AG20443 (cell line): Measurements from ENCODE around the gene CRNKL1.

ENCODE experiments used
- DNase-seq: peaks from one replicate; pipeline ENCODE4 v3.0.0; 2012; ENCODE audit warnings: low spot score, mixed read lengths

CRNKL1 gene

GRCh38 chr20:20063941-20064702 is 11.9 kb upstream of the CRNKL1 start:
- DNase-seq: no peak

DNA sequence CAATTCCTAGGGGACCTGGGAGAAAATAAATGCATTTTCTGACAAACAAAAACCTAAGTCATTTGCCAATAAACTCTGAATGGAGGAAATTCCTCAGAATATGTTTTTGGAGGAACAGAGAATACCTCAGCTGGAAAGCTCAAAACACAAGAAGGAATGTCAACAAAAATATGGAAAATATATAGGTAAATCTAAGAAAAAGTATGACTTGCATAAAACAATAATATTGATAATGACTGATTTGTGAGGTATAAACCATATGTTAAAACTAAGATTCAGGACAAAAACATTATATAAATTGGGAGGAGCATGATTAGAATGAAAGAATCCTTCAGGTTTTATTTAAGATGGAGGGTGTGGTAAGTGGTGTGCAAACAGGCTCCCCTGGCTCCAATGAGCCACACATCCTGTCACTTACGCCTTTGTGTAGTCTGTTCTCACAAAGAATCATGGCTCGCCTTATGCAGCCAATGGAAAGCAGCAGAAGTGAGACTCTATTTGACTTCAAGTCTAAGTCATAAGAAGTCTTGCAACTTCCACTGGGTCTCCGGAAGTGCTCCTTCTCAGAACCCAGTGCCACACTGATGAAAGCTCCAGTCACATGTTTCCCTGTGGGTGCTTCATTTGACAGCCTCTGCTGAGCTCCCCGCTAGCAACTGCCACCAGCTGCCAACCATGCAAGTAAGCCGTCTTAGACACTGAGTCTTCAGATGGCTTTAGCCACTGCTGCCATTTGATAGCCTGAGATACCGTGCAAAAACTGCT is 8.2 kb upstream of the CRNKL1 start:
- no peak for DNase-seq

- no peak for DNase-seq
Observed at GRCh38 chr20:20051767-20052073, 546 bp downstream of the CRNKL1 start.

- DNase-seq: no peak
Observed at GRCh38 chr20:20039752-20040387, 12.4 kb downstream of the CRNKL1 start.

DNA sequence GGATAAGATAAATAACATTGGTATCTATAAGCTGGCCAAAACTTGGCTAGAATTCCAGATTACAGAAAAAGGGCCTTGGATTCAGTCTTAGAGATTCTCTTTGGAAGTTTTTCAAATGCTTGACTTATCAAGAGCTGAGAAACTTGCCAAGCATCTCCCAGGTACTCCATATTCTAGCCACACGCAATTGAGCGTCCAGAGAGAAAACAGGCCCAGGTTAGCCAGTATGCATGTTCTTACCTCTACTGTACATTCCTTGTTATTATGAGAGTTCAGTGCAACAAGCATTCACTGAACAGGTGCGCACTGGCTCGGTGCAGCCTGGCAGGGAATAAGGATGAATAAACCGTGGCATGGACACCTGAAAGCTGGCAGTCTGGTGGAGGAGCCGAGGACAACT is 13.7 kb downstream of the CRNKL1 start:
- DNase-seq: no peak

- DNase-seq: peak; percentile 35
Observed at GRCh38 chr20:20037960-20038359, 14.3 kb downstream of the CRNKL1 start.

DNA sequence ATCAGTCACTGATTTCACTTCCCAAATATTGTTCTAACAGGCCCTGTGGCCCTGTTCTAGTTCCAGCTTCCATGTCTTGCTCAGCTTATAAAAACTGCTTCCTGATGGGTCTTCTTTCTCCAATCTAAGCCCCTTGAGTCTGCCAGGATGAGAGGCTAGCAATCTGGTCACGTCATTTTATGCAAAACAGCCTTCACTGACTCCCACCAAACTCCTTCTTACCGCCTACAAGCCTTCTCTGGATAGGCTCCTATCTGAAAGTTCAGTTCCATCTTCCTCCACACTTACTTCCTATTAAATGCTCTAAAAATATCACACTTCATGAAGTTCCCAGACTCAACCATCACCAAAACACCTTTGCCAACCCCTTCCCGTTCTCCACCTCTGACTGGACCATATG is 15.5 kb downstream of the CRNKL1 start:
- no peak for DNase-seq

- no peak for DNase-seq
Observed at GRCh38 chr20:20034486-20034885, 17.8 kb downstream of the CRNKL1 start.

- DNase-seq: no peak
Observed at GRCh38 chr20:20031790-20032189, 20.5 kb downstream of the CRNKL1 start.

DNA sequence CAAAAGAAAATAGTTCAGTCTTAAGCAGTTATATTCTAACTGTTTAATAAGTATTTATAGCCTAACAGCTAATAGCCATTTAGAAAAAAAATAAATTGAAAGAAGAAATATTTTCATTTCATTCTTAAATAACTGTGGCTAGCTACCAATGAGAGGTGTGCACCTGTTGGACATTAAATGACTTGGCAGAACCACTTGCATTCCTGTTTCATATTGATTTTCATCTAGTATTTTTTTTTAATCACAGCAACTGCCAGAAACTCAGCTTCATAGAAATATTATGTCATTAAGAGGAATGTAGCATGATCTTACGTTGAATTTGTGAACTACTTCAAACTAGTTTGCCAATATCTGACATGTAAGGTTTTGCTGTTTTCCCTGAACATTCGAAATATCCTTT is 25.0 kb downstream of the CRNKL1 start:
- no peak for DNase-seq

DNA sequence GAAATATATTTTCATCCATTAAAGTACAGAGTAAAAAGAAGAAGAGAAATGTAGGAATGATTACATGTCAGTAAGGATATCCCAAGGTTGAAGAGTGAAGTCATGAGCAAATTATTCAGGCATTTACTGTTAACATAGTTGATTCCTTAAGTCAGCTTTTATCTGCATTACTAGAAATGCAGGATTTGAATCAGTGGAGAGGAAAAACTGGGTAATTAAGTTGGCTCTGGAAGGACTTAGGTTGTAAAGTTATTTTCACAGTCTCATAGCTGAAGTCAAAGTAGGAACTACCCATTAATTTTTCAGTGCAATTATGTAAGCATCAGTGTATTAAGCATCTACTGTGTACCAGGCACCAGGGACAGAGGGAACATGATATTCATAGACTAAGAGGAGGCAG is 27.3 kb downstream of the CRNKL1 start:
- DNase-seq: no peak

- DNase-seq: no peak
Observed at GRCh38 chr20:20023395-20023794, 28.9 kb downstream of the CRNKL1 start.

- DNase-seq: no peak
Observed at GRCh38 chr20:20022498-20022897, 29.8 kb downstream of the CRNKL1 start.

DNA sequence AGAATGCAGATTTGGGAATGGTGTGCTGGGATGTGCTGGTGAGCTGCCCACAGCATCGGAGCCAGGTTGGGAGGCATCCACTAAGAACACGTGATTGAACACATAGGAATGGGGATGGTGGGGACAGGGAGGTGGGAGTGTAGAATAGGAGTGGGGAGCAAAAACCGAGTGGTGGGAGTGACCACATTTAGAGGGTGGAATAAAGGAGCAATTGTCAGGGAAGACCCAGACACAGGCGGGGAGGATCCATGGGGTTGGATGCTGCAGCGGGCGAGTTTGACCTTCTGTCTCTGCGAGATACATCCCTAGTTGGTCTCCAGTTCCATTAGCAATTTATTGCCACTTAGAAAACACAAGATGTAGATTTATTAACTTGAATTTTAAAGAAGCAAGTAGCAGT is 30.4 kb downstream of the CRNKL1 start:
- no peak for DNase-seq

- no peak for DNase-seq
Observed at GRCh38 chr20:20020908-20021307, 31.4 kb downstream of the CRNKL1 start.

- DNase-seq: no peak
Observed at GRCh38 chr20:20019123-20019522, 33.1 kb downstream of the CRNKL1 start.

- DNase-seq: no peak
Observed at GRCh38 chr20:20018366-20018765, 33.9 kb downstream of the CRNKL1 start.

- peak; percentile 13 for DNase-seq
Observed at GRCh38 chr20:20017844-20018185, 34.5 kb downstream of the CRNKL1 start.

- DNase-seq: peak; percentile 99
Observed at GRCh38 chr20:20017001-20017843, 35.0 kb downstream of the CRNKL1 start, which contains the start of gene NAA20. Gene NAA20, plus strand, starts transcription at chr20:20017362. Its CDS starts 35 bp downstream, at chr20:20017397.

DNA sequence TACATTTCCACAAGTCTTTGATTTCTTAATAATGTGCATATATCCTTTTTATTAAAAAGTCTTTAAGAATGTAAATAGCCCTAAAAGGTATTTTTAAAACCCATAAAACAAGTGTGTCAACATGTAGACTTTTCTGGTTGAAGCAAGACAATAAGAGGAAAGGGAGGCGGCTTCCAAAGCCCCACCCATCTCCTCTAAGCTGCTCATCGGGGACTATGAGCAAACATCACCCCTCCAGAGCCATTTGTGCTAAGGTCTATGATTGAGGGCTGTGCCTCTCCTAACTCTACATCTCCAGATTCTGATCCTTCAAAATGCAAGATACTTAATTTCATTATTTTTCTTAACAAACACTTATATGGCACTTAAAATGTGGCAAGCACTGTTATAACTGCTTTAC is 37.6 kb downstream of the CRNKL1 start:
- DNase-seq: no peak

- DNase-seq: no peak
Observed at GRCh38 chr20:20012541-20012940, 39.7 kb downstream of the CRNKL1 start.
